ENCODE measurements around the gene ID3. TPM values are rescaled to one million over a fixed set of nuclear protein-coding genes. Genes with fewer than 3 reads are reported as not detected.

ID3 gene
- total RNA-seq, 1 donor from 2014 or later: 420 TPM

GRCh38 chr1:23524716-23525401, 34.4 kb downstream of the ID3 start:
- no peak for DNase-seq (ENCODE audit: low spot score, unreplicated experiment)
- Mint-ChIP-seq H3K4me1 (ENCODE audit: low read depth) (peaks cover 3% of the 10 kb centered on the region), H3K4me3 (ENCODE audit: low read depth) (no peak overlapping the region), H3K27ac (no peak overlapping the region), H3K36me3 (ENCODE audit: insufficient read depth) (no peaks in the 10 kb centered on the region), H3K9me3 (ENCODE audit: low read depth) (no peaks in the 10 kb centered on the region), H3K27me3 (peaks cover 7% of the 10 kb centered on the region)
- TF ChIP-seq, protein P1, sequence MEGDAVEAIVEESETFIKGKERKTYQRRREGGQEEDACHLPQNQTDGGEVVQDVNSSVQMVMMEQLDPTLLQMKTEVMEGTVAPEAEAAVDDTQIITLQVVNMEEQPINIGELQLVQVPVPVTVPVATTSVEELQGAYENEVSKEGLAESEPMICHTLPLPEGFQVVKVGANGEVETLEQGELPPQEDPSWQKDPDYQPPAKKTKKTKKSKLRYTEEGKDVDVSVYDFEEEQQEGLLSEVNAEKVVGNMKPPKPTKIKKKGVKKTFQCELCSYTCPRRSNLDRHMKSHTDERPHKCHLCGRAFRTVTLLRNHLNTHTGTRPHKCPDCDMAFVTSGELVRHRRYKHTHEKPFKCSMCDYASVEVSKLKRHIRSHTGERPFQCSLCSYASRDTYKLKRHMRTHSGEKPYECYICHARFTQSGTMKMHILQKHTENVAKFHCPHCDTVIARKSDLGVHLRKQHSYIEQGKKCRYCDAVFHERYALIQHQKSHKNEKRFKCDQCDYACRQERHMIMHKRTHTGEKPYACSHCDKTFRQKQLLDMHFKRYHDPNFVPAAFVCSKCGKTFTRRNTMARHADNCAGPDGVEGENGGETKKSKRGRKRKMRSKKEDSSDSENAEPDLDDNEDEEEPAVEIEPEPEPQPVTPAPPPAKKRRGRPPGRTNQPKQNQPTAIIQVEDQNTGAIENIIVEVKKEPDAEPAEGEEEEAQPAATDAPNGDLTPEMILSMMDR (IDR thresholded peaks at IDR 0.05; ENCODE audit: unreplicated experiment): no peak

DNA sequence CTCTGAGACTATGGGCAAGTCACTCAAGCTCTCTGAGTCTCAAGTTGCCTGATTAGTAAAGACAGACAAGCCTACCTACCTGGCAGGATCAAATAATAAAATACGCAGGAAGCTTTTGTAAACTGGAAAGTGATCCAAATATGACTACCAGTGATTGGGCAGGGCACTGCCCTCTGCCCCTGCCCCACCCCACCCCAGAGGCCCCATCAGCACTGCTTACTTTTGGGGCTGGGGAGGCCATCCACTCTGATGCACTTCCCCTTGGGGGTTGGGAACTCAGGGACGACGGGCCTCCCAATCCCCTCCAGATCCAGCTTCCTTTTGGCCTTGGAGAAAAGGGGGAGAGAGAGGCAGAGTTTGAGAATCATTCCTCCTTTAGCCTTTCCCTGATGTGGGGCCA, 35.1 kb downstream of the ID3 start:
- no peak for DNase-seq (ENCODE audit: low spot score, unreplicated experiment)
- TF ChIP-seq, protein P1 (IDR thresholded peaks at IDR 0.05; ENCODE audit: unreplicated experiment): no peak
- H3K9me3 Mint-ChIP-seq (ENCODE audit: low read depth): no peaks in the 10 kb centered on the region

GRCh38 chr1:23522244-23522982, 36.9 kb downstream of the ID3 start:
- H3K4me3 Mint-ChIP-seq (ENCODE audit: low read depth): no peak overlapping the region
- H3K4me1 Mint-ChIP-seq (ENCODE audit: low read depth): no peaks in the 10 kb centered on the region
- TF ChIP-seq, protein P1 (IDR thresholded peaks at IDR 0.05; ENCODE audit: unreplicated experiment): no peak
- no peaks in the 10 kb centered on the region for H3K9me3 Mint-ChIP-seq (ENCODE audit: low read depth)
- DNase-seq (ENCODE audit: low spot score, unreplicated experiment): no peak
- peaks cover 4% of the 10 kb centered on the region for H3K36me3 Mint-ChIP-seq (ENCODE audit: insufficient read depth)
- H3K27me3 Mint-ChIP-seq: no peaks in the 10 kb centered on the region
- no peak overlapping the region for H3K27ac Mint-ChIP-seq

More for the DNA sequence above, 35.1 kb downstream of the ID3 start:
- Mint-ChIP-seq H3K27me3 (peaks cover 3% of the 10 kb centered on the region), H3K27ac (no peak overlapping the region), H3K4me3 (ENCODE audit: low read depth) (no peak overlapping the region), H3K4me1 (ENCODE audit: low read depth) (peaks cover 1% of the 10 kb centered on the region), H3K36me3 (ENCODE audit: insufficient read depth) (peaks cover under 1% of the 10 kb centered on the region)

GRCh38 chr1:23521588-23521987, 37.7 kb downstream of the ID3 start:
- Mint-ChIP-seq H3K36me3 (ENCODE audit: insufficient read depth) (peaks cover 4% of the 10 kb centered on the region), H3K9me3 (ENCODE audit: low read depth) (no peaks in the 10 kb centered on the region), H3K27me3 (no peaks in the 10 kb centered on the region), H3K4me1 (ENCODE audit: low read depth) (no peaks in the 10 kb centered on the region), H3K27ac (no peak overlapping the region), H3K4me3 (ENCODE audit: low read depth) (no peak overlapping the region)
- no peak for DNase-seq (ENCODE audit: low spot score, unreplicated experiment)
- TF ChIP-seq, protein P1 (IDR thresholded peaks at IDR 0.05; ENCODE audit: unreplicated experiment): no peak

- Mint-ChIP-seq H3K4me1 (ENCODE audit: low read depth) (no peaks in the 10 kb centered on the region), H3K27me3 (no peaks in the 10 kb centered on the region), H3K9me3 (ENCODE audit: low read depth) (no peaks in the 10 kb centered on the region), H3K27ac (no peak overlapping the region), H3K36me3 (ENCODE audit: insufficient read depth) (peaks cover 6% of the 10 kb centered on the region), H3K4me3 (ENCODE audit: low read depth) (no peak overlapping the region)
- TF ChIP-seq, protein P1 (IDR thresholded peaks at IDR 0.05; ENCODE audit: unreplicated experiment): no peak
- no peak for DNase-seq (ENCODE audit: low spot score, unreplicated experiment)
These were observed 41.7 kb downstream of the ID3 start for GRCh38 chr1:23517581-23517980.
